COR-L47 (cell line): ENCODE data around the gene BRS3.
"Not testable (repeated sequence)": the region's sequence is repeated elsewhere in the genome, so short reads cannot be mapped to it uniquely, and the experiment has no call there.

Source experiments
- DNase-seq: peaks from one replicate; lab custom pipeline; 2025; lab: John Stamatoyannopoulos, UW

BRS3 gene

DNA sequence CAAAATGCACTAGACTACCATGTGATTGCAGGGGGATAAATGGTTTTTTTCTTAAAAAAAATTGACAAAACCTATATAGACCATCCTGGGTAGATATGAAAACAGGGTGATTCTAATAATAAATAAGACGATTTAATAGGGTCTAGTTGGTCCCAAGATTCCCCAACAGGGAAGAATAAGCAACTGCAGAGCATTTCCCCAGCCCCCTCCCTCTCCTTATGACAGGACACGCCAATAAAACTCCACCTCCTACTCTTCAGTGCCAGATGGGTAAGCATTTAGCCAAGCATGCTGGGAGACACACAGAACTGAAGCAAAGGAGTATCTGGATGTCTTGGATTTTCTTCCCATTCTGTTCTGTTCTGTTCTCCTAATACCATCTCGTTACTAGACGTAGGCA, at the start of gene BRS3:
Gene BRS3, plus strand, starts transcription at position 301 of the 400 bp plus-strand sequence. CDS start 168 bp downstream, outside the sequence.
- DNase-seq, result no peak

DNA sequence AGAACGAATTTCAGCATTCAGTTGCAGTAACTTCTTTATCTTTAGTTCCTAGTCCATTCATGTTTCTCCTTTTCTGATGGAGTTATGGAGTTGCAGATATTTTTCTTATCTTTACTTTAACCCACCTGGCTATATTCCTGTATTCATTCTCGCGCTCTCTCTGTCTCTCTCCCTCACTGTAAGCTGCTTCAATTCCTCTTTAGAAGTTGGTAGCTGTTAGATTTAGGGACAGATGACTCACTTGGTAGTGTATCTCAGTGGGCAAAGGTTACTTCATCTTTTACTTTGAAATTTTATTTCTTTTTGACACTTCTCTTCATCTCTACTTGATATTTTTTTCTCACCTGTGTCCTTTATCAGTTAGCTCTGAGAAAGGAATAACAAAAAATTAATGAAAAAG, 49.6 kb upstream of the BRS3 start:
- DNase-seq, result no peak

DNA sequence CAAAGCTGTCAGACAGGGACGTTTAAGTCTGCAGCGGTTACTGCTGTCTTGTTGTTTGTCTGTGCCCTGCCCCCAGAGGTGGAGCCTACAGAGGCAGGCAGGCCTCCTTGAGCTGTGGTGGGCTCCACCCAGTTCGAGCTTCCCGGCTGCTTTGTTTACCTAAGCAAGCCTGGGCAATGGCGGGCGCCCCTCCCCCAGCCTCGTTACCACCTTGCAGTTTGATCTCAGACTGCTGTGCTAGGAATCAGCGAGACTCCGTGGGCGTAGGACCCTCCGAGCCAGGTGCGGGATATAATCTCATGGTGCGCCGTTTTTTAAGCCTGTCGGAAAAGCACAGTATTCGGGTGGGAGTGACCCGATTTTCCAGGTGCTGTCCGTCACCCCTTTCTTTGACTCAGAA, 42.1 kb upstream of the BRS3 start:
- DNase-seq, result not testable (repeated sequence)

GRCh38 chrX:136446208-136446607, 41.5 kb upstream of the BRS3 start:
- DNase-seq, result no peak

DNA sequence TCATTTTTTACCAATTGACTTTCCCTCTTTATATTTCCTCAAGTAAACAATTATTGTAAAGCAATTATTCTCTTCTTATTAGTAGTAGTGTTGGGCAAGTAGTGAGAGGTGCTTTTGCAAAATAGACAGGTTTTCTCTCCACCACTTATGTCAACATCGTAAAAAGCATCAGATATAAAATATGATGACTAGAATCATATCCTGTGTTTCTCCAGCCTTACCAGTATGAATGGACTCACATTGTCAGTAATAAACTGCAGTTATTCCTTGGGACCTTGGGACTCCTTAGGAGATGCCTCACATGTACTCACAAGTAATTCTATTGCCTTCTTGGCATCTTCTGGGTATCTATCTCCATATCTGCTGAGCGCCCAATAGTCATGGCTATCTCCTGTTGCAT, 40.4 kb upstream of the BRS3 start:
- DNase-seq, result no peak

GRCh38 chrX:136447968-136448367, 39.8 kb upstream of the BRS3 start:
- no peak for DNase-seq

GRCh38 chrX:136450050-136450830, 37.5 kb upstream of the BRS3 start:
- no peak for DNase-seq

GRCh38 chrX:136452614-136453013, 35.1 kb upstream of the BRS3 start:
- DNase-seq, result no peak

DNA sequence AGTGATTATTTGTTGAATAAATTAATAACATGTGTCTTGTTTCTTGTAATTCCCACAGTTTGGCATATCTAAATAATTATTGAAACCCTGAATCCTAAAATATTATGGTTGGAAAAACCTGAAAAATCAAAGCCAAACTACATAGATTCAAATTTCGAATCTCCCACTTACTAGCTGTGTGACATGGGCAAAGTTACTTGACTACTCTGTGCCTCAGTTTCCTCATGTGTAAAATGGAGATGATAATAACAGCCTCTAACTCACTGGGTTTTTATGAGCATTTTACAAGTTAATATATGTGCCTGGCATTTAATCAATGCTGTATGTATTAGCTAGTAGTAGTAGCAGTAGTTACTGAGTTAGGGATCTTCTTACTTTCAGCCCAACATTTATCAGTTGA, 34.6 kb upstream of the BRS3 start:
- DNase-seq, result no peak

DNA sequence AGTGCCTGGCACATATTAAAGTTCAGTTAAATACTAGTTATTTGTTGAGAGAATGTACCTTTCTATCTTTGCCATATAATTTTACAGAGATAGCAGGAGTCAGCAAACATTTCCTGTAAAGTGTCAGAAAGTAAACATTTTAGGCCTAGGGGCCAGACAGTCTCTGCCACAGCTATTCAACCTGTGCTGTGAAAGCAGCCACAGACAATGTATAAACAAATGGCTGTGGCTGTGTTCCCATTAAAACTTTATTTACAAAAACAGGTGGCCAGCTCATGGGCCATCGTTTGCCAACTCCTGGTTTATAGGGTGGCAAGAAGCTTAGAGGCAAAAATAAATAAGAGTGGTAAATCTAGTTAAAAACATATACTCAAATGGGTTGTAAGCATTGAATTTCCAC, 34.0 kb upstream of the BRS3 start:
- no peak for DNase-seq

DNA sequence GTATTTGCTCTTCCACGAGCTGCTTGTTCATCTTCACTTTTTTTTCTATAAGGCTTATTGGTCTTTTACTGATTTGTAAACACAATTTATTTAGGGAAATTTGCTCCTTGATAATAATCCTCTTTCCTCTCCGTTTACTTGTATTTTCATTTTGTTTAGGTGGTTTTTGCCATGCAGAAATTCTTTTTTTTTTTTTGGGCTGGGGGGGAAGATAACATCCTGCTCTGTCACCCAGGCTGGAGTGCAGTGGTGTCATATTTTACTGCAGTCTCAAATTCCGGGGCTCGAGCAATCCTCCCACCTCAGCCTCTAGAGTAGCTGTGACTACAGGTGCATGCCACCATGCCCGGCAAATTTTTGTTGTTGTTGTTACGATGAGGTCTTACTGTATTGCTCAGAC, 31.6 kb upstream of the BRS3 start:
- DNase-seq, result no peak

DNA sequence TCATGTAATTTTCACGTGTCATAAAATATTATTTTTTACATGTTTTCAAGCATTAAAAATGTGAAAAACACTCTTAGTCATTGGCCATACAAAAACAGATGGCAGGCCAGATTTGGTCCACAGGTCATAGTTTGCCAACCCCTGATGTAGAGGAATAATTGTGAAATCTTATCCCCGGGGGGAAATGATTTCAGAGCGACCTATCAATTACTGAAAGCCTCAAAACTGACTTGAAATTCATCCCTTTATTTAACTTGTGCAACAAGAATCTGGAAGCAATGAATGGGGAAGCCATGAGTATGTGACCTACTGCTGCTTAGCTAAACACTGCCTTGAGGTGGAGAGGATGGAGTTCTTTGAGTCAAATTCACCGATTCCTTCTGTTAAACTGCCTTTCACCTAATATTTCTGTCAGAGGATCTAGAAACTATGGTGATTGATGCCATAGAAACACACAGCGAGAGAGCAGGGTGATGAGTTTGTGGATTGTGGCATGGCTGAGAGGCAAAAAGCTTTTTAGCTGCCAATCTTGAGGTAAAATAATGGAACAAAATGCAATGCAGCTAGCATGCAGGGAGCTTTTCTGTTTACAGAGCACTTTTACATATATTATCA, 30.3 kb upstream of the BRS3 start:
- no peak for DNase-seq

- DNase-seq, result no peak
These were observed 23.2 kb upstream of the BRS3 start for GRCh38 chrX:136464589-136464988.

GRCh38 chrX:136467303-136467702, 20.4 kb upstream of the BRS3 start:
- no peak for DNase-seq

DNA sequence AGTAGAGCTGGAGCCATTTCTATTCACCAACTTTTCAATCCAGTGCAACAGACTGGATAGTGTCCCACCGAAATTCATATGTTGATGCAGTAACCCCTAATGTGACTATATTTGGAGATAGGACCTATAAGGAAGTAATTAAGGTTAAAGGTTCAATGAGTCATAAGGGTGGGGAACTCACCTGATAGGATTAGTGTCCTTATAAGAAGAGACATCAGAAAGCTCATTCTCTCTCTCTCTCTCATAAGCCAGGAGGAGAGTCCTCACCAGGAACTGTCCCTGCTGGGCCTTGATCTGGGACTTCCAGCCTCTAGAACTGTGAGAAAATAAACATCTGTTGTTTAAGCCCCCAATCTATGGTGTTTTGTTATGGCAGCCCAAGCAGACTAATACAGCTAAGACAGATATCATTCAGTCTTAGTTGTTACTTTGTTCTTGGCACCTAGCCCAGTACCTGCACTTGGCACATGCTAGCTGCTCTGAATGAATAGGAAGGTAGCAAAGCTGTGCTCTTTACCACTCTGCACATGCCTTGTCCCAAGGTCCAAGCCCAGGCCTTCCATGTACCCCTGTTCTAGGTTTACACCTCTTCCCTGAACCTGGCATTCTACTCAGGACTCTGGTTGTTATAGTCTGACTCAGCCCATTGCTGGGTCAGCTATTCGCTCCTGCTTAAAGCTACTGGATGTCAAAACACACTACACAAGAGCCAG, 19.2 kb upstream of the BRS3 start:
- DNase-seq, result no peak

DNA sequence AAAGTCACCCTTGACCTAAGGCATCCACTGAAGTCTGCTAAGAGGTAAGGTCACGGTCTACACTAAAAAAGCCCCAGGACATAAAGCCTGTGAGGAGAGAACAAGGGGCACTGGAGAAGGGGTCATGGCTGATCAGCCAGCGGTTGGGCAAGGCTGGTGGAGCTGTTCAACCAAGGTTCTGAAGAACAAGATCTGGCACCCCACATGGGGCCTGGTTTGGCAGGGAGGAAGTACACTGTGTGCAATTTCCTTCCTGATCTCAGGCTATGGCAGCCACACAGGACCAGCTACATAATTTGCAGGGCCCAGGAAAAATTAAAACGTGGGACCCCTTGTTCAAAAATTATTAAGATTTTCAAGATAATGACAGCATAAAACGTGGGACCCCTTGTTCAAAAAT, 14.1 kb upstream of the BRS3 start:
- no peak for DNase-seq

DNA sequence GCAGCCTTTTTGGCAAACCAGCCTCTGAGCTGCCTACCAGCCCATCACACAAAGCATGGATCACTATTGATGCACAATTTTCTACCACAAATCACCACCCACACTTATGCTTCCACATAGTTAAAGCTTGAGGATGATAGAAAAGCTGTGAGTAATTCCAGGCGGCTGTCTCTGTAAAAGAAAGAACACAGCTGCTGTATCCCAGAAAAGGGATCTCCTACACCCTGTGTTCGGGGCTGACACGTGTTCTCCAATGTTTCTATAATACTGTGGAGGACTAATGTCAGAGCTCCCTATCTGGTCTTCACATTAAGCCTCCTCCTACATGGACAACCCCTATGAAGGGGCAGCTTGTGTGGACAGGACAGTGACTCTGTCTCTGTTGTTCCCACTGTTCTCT, 12.5 kb upstream of the BRS3 start:
- no peak for DNase-seq

- DNase-seq, result no peak
These were observed 11.2 kb upstream of the BRS3 start for GRCh38 chrX:136476501-136476900.

DNA sequence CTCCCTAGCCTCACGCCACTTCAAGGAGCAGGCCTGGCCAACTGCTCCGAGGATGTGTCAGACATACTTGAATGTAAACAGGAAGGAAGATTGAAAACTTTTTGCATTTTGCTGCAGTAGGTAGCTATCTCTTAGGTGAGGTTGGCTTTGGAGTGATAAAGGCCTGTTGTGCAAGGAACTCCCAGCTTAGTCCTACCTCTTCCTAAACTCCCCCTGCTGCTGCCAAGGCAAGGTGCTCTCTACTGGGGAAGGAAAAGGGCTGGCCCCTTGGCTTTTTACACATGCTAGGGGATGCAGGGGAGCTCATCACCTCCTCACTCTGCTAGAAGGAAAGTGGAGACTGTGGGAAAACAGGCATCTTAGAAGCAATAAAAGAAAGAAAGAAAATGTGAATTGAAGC, 10.7 kb upstream of the BRS3 start:
- no peak for DNase-seq

DNA sequence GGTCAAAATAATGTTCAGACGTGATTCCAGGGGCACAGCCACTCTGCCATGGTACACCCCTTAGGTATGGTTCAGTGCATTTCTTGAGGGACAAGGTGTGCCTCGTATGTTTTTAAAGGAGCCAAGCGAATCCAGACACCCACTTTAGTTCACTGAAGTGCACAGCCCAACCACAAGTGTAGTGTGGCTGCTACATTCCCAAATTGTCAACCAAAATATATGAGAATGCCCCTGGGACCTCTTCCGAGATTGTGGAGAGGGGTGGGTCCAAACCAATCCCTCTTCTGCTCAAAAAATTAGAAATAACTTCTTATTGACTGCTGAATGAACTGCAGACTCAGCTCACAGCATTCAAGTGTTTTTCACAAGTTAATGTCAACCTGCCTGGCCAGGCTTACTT, 7.4 kb upstream of the BRS3 start:
- no peak for DNase-seq

GRCh38 chrX:136488706-136489105, 959 bp downstream of the BRS3 start:
- no peak for DNase-seq

GRCh38 chrX:136491832-136492231, 4.1 kb downstream of the BRS3 start:
- DNase-seq, result no peak

GRCh38 chrX:136493011-136493410, 5.3 kb downstream of the BRS3 start:
- no peak for DNase-seq
